Large intestine (tissue), 3 donors: Measurements from ENCODE around the gene R3HCC1L. TPM values are rescaled to one million over a fixed set of nuclear protein-coding genes. Genes with fewer than 3 reads are reported as not detected.
A peak's percentile ranks its signal among the peaks of the same experiment; 100 is the strongest.
"Not testable (repeated sequence)": the region's sequence is repeated elsewhere in the genome, so short reads cannot be mapped to it uniquely, and the experiment has no call there.

Experiments
- DNase-seq, 2 donors: peaks; one replicate each; pipeline versions ENCODE4 v3.0.0 to v3.0.0-alpha.2; 2013
- H3K27ac ChIP-seq: one replicate; pipeline ENCODE4 v1.5.1; 2013; ENCODE audit warnings: low read length
- H3K27me3 ChIP-seq: 2 replicates; pipeline ENCODE4 v1.6.1; 2013; ENCODE audit warnings: low read length; ENCODE audit not compliant: control insufficient read depth, insufficient read depth
- H3K36me3 ChIP-seq: 2 replicates; pipeline ENCODE4 v1.6.1; 2013; ENCODE audit warnings: low read length; ENCODE audit not compliant: control insufficient read depth, insufficient read depth
- H3K4me1 ChIP-seq: one replicate; pipeline ENCODE4 v1.6.1; 2013; ENCODE audit warnings: low read length; ENCODE audit not compliant: control insufficient read depth, insufficient read depth
- H3K4me3 ChIP-seq: one replicate; pipeline ENCODE4 v1.5.1; 2013; ENCODE audit warnings: low read length
- H3K9me3 ChIP-seq: one replicate; pipeline ENCODE4 v1.6.1; 2013; ENCODE audit warnings: mild to moderate bottlenecking, low read depth, low read length, moderate library complexity; ENCODE audit not compliant: control insufficient read depth
- WGBS: methylation state at CpG from one replicate; pipeline ENCODE4 v1.1.5; 2013; ENCODE audit warnings: low lambda C conversion rate; ENCODE audit not compliant: insufficient coverage; 5-methylcytosine and 5-hydroxymethylcytosine counted together
- polyA plus RNA-seq: library from polyadenylated mRNA; unstranded; fragments of 120-200 nt; gene quantifications from one replicate; pipeline ENCODE4 v1.2.1, GENCODE V29; 2013

R3HCC1L gene
- polyA plus RNA-seq, 1 donor: 18.2 TPM

GRCh38 chr10:98128802-98129201 is 5.7 kb upstream of the R3HCC1L start:
- no CpG with 5 or more reads among the region's 6 CpGs for WGBS

GRCh38 chr10:98131619-98132018 is 2.8 kb upstream of the R3HCC1L start:
- WGBS: no CpG with 5 or more reads among the region's 3 CpGs
- Histone ChIP-seq H3K27me3 (peaks cover 7% of the 10 kb centered on the region), H3K36me3 (no peaks in the 10 kb centered on the region)

More at GRCh38 chr10:98128802-98129201, 5.7 kb upstream of the R3HCC1L start:
- H3K36me3 ChIP-seq: no peaks in the 10 kb centered on the region
- no peaks in the 10 kb centered on the region for H3K4me1 ChIP-seq
- no peaks in the 10 kb centered on the region for H3K9me3 ChIP-seq
- no peak overlapping the region for H3K4me3 ChIP-seq
- no peak overlapping the region for H3K27ac ChIP-seq
- no peak for DNase-seq
- peaks cover 7% of the 10 kb centered on the region for H3K27me3 ChIP-seq

GRCh38 chr10:98133075-98133752 is 1.2 kb upstream of the R3HCC1L start:
- H3K27ac ChIP-seq, H3K9me3 ChIP-seq, H3K4me3 ChIP-seq, H3K4me1 ChIP-seq, DNase-seq, H3K36me3 ChIP-seq, H3K27me3 ChIP-seq: not testable (repeated sequence)
- 100% methylated on average over 1 of the region's 9 CpGs for WGBS

More at GRCh38 chr10:98131619-98132018, 2.8 kb upstream of the R3HCC1L start:
- no peak overlapping the region for H3K27ac ChIP-seq
- DNase-seq: no peak
- H3K4me3 ChIP-seq: no peak overlapping the region
- H3K4me1 ChIP-seq: peaks cover 4% of the 10 kb centered on the region
- H3K9me3 ChIP-seq: no peaks in the 10 kb centered on the region

- Histone ChIP-seq H3K36me3 (no peaks in the 10 kb centered on the region), H3K4me1 (peaks cover 4% of the 10 kb centered on the region), H3K4me3 (peak overlapping the region; percentile 81), H3K9me3 (no peaks in the 10 kb centered on the region), H3K27ac (peak overlapping the region; percentile 98), H3K27me3 (no peaks in the 10 kb centered on the region)
- DNase-seq: no peak
- 100% methylated on average over 1 of the region's 5 CpGs for WGBS
Observed at GRCh38 chr10:98134117-98134430, 383 bp upstream of the R3HCC1L start.

GRCh38 chr10:98135222-98135899 is 904 bp downstream of the R3HCC1L start:
- no peaks in the 10 kb centered on the region for H3K36me3 ChIP-seq
- H3K27ac ChIP-seq: peak overlapping the region; percentile 98
- no peaks in the 10 kb centered on the region for H3K9me3 ChIP-seq
- H3K27me3 ChIP-seq: no peaks in the 10 kb centered on the region
- no CpG with 5 or more reads among the region's 13 CpGs for WGBS
- no peak for DNase-seq
- H3K4me3 ChIP-seq: peak overlapping the region; percentile 81
- H3K4me1 ChIP-seq: peaks cover 4% of the 10 kb centered on the region

- H3K4me1 ChIP-seq, H3K9me3 ChIP-seq, H3K27ac ChIP-seq, H3K4me3 ChIP-seq, DNase-seq, H3K36me3 ChIP-seq, H3K27me3 ChIP-seq: not testable (repeated sequence)
- WGBS: no CpG with 5 or more reads among the region's 16 CpGs
Observed at GRCh38 chr10:98136775-98137174, 2.3 kb downstream of the R3HCC1L start.

- peaks cover 4% of the 10 kb centered on the region for H3K4me1 ChIP-seq
- H3K27me3 ChIP-seq: no peaks in the 10 kb centered on the region
- H3K4me3 ChIP-seq: no peak overlapping the region
- H3K9me3 ChIP-seq: no peaks in the 10 kb centered on the region
- no peak for DNase-seq
- H3K36me3 ChIP-seq: no peaks in the 10 kb centered on the region
- H3K27ac ChIP-seq: no peak overlapping the region
Observed at GRCh38 chr10:98138031-98138430, 3.6 kb downstream of the R3HCC1L start.

- no peaks in the 10 kb centered on the region for H3K36me3 ChIP-seq
- H3K27me3 ChIP-seq: no peaks in the 10 kb centered on the region
- no CpG with 5 or more reads among the region's 3 CpGs for WGBS
- no peak for DNase-seq
- no peaks in the 10 kb centered on the region for H3K9me3 ChIP-seq
- no peak overlapping the region for H3K27ac ChIP-seq
- no peak overlapping the region for H3K4me3 ChIP-seq
- peaks cover 4% of the 10 kb centered on the region for H3K4me1 ChIP-seq
Observed at GRCh38 chr10:98139431-98139830, 5.0 kb downstream of the R3HCC1L start.

GRCh38 chr10:98141484-98142073 is 7.1 kb downstream of the R3HCC1L start:
- Histone ChIP-seq H3K4me3 (no peak overlapping the region), H3K27ac (no peak overlapping the region), H3K36me3 (no peaks in the 10 kb centered on the region), H3K9me3 (no peaks in the 10 kb centered on the region), H3K4me1 (no peaks in the 10 kb centered on the region), H3K27me3 (no peaks in the 10 kb centered on the region)
- no peak for DNase-seq

GRCh38 chr10:98144985-98145384 is 10.5 kb downstream of the R3HCC1L start:
- Histone ChIP-seq H3K4me3 (no peak overlapping the region), H3K27me3 (no peaks in the 10 kb centered on the region), H3K27ac (no peak overlapping the region), H3K9me3 (peaks cover 11% of the 10 kb centered on the region), H3K36me3 (no peaks in the 10 kb centered on the region), H3K4me1 (no peaks in the 10 kb centered on the region)
- WGBS: 100% methylated on average over 2 of the region's 2 CpGs
- DNase-seq: no peak

GRCh38 chr10:98149858-98150257 is 15.4 kb downstream of the R3HCC1L start:
- Histone ChIP-seq H3K9me3 (peaks cover 23% of the 10 kb centered on the region), H3K27ac (no peak overlapping the region), H3K4me3 (no peak overlapping the region), H3K4me1 (no peaks in the 10 kb centered on the region), H3K36me3 (no peaks in the 10 kb centered on the region), H3K27me3 (no peaks in the 10 kb centered on the region)
- DNase-seq: no peak
- 100% methylated on average over 1 of the region's 1 CpG for WGBS
